Transverse colon (tissue), 4 donors: ENCODE results near the gene SLC35B2. TPM values are rescaled to one million over a fixed set of nuclear protein-coding genes. Genes with fewer than 3 reads are reported as not detected.
A peak's percentile ranks its signal among the peaks of the same experiment; 100 is the strongest.

ENCODE experiments used
- DNase-seq: peaks from one replicate; pipeline ENCODE4 v3.0.0-alpha.2; 2019
- H3K27ac ChIP-seq, 4 donors: fragments of 200-600 bp; sonication (generic); 2 replicates each; pipeline ENCODE4 v1.5.1; 2016 to 2018; ENCODE audit warnings: inconsistent platforms in 4 of 4
- H3K27me3 ChIP-seq: fragments of 200-600 bp; sonication (generic); 2 replicates; pipeline ENCODE4 v1.5.1; 2017; ENCODE audit warnings: inconsistent platforms
- H3K36me3 ChIP-seq, 4 donors: fragments of 200-600 bp; sonication (generic); 2 replicates each; pipeline ENCODE4 v1.5.1; 2017 to 2019; ENCODE audit warnings: inconsistent platforms in 4 of 4
- H3K4me1 ChIP-seq, 4 donors: fragments of 200-600 bp; sonication (generic); 2 replicates each; pipeline ENCODE4 v1.5.1; 2017 to 2020; ENCODE audit warnings: inconsistent platforms in 4 of 4
- H3K4me3 ChIP-seq, 4 donors: fragments of 200-600 bp; sonication (generic); 1 replicate in 1 of 4; 2 replicates in 3 of 4; pipeline versions ENCODE4 v1.5.1 to v1.6.1; 2017 to 2019; ENCODE audit warnings: inconsistent platforms in 4 of 4
- H3K9me3 ChIP-seq, 2 donors: fragments of 200-600 bp; sonication (generic); 2 replicates each; pipeline ENCODE4 v1.5.1; 2017 to 2019; ENCODE audit warnings: inconsistent platforms in 2 of 2
- CTCF ChIP-seq, 5 experiments: fragments of 200-600 bp in 3 of 5; fragments of 450-650 bp in 2 of 5; sonication (generic) in 3 of 5; IDR thresholded peaks; 1 replicate in 2 of 5; 2 replicates in 3 of 5; pipeline ENCODE4 v1.5.1; 2016 to 2017; ENCODE audit warnings: antibody characterized with exemption in 5 of 5, inconsistent platforms in 3 of 5, mild to moderate bottlenecking in 2 of 5, moderate library complexity in 1 of 5
- EP300 ChIP-seq: sonication (generic); formaldehyde crosslinking; IDR thresholded peaks from one replicate; pipeline ENCODE4 v1.6.1; 2017; ENCODE audit warnings: antibody characterized with exemption, low read depth
- POLR2A ChIP-seq: fragments of 450-650 bp; IDR thresholded peaks from one replicate; pipeline ENCODE4 v1.6.1; 2016; ENCODE audit warnings: antibody characterized with exemption, mild to moderate bottlenecking, moderate library complexity
- POLR2AphosphoS5 ChIP-seq, 3 donors: sonication (generic); formaldehyde crosslinking; IDR thresholded peaks; one replicate each; pipeline ENCODE4 v1.6.1; 2016; ENCODE audit warnings: antibody characterized with exemption in 3 of 3
- WGBS, 2 donors: methylation state at CpG; one replicate each; pipeline ENCODE4 v1.1.5; 2018; ENCODE audit warnings: low coverage in 1 of 2; 5-methylcytosine and 5-hydroxymethylcytosine counted together
- in situ Hi-C, 4 donors: fragments of 200-750 bp; cut with MboI; loops; one replicate each; pipeline versions ENCODE4 v1.15.0 to v1.15.1; 2017; ENCODE audit warnings: low sequenced_read_pairs in 3 of 4, low pct_ligation_motif_present in 1 of 4, low pct_unique_long_range_greater_than_20kb in 1 of 4
- intact Hi-C: fragments of 100-400 bp; cut with DNase I; formaldehyde crosslinking; loops from one replicate; pipeline ENCODE4 v1.15.1; 2023; ENCODE audit warnings: low total_unique reads
- total RNA-seq, 4 donors: library from RNA; depleted of rRNA; stranded (reverse); fragments of >200 nt; gene quantifications; one replicate each; pipeline ENCODE4 v1.1.0, GENCODE V29; 2016

The SLC35B2 gene
- total RNA-seq, 4 donors from 2014 or later: 9.0 to 36.4 (median 22.5) TPM

GRCh38 chr6:44222486-44223318 is 34.6 kb downstream of the SLC35B2 start:
- intact Hi-C loops: no loop called here
- H3K4me1 ChIP-seq: peaks cover 40 to 93% (median 71%) of the 10 kb centered on the region in 4 donors
- H3K36me3 ChIP-seq: no peaks in the 10 kb centered on the region
- TF ChIP-seq POLR2AphosphoS5 (IDR thresholded peaks at IDR 0.05) (no peak), POLR2A (no peak), CTCF (IDR thresholded peaks at IDR 0.05) (no peak), EP300 (no peak)
- in situ Hi-C loops: no loop called here
- H3K27me3 ChIP-seq: peaks cover 4% of the 10 kb centered on the region
- WGBS, 2 donors: 7 to 19% methylated on average over 16 to 26 of the region's 26 CpGs
- H3K9me3 ChIP-seq: no peaks in the 10 kb centered on the region
- peak overlapping the region; percentile 85 to 94 (median 86) for H3K27ac ChIP-seq
- peak overlapping the region; percentile 19 to 79 (median 56) for H3K4me3 ChIP-seq
- no peak for DNase-seq

GRCh38 chr6:44221961-44222335 is 35.4 kb downstream of the SLC35B2 start:
- H3K4me3 ChIP-seq: peak overlapping the region in 1 of 4 donors; percentile 79

GRCh38 chr6:44221291-44221960 is 35.9 kb downstream of the SLC35B2 start:
- peaks cover 43 to 92% (median 74%) of the 10 kb centered on the region in 4 donors for H3K4me1 ChIP-seq
- no peaks in the 10 kb centered on the region for H3K36me3 ChIP-seq
- in situ Hi-C loops (no loop called here), intact Hi-C loops (loop anchor here (2.0 kb wide), 1 partner anchor 13 kb away; no protein-coding TSS in a partner anchor)
- peak overlapping the region in 1 of 4 donors; percentile 79 for H3K4me3 ChIP-seq
- H3K9me3 ChIP-seq: no peaks in the 10 kb centered on the region
- H3K27ac ChIP-seq: peak overlapping the region; percentile 85 to 94 (median 86)
- DNase-seq: peak; percentile 96
- peaks cover 4% of the 10 kb centered on the region for H3K27me3 ChIP-seq
- 7% methylated on average over 4 of the region's 4 CpGs; no CpG with 5 or more reads in 1 of the 2 donors for WGBS, 2 donors
- peak; percentile 45 to 83 (median 54) for TF ChIP-seq POLR2AphosphoS5 (IDR thresholded peaks at IDR 0.05)
- peak; percentile 76 to 92 (median 84) for TF ChIP-seq CTCF (IDR thresholded peaks at IDR 0.05)
- TF ChIP-seq EP300: no peak

More at GRCh38 chr6:44221961-44222335, 35.4 kb downstream of the SLC35B2 start:
- no peak for DNase-seq
- intact Hi-C loops (loop anchor here (2.0 kb wide), 1 partner anchor 13 kb away; no protein-coding TSS in a partner anchor), in situ Hi-C loops (no loop called here)
- H3K36me3 ChIP-seq: no peaks in the 10 kb centered on the region
- no peaks in the 10 kb centered on the region for H3K9me3 ChIP-seq
- WGBS, 2 donors: 35% methylated on average over 2 of the region's 2 CpGs; no CpG with 5 or more reads in 1 of the 2 donors
- TF ChIP-seq POLR2A: no peak
- no peak for TF ChIP-seq POLR2AphosphoS5 (IDR thresholded peaks at IDR 0.05)
- TF ChIP-seq CTCF (IDR thresholded peaks at IDR 0.05): no peak
- TF ChIP-seq EP300: no peak
- H3K4me1 ChIP-seq: peaks cover 43 to 93% (median 73%) of the 10 kb centered on the region in 4 donors
- peaks cover 4% of the 10 kb centered on the region for H3K27me3 ChIP-seq
- peak overlapping the region; percentile 85 to 94 (median 86) for H3K27ac ChIP-seq

GRCh38 chr6:44220913-44221290 is 36.4 kb downstream of the SLC35B2 start:
- peaks cover 38 to 91% (median 71%) of the 10 kb centered on the region in 4 donors for H3K4me1 ChIP-seq
- intact Hi-C loops: loop anchor here (2.0 kb wide), 1 partner anchor 14 kb away; no protein-coding TSS in a partner anchor
- H3K4me3 ChIP-seq: no peak overlapping the region
- DNase-seq: no peak
- peak overlapping the region; percentile 85 to 94 (median 86) for H3K27ac ChIP-seq
- in situ Hi-C loops: no loop called here
- no peaks in the 10 kb centered on the region for H3K36me3 ChIP-seq
- peaks cover 4% of the 10 kb centered on the region for H3K27me3 ChIP-seq
- WGBS, 2 donors: 90 to 100% methylated on average over 3 to 4 of the region's 4 CpGs
- TF ChIP-seq EP300 (no peak), CTCF (IDR thresholded peaks at IDR 0.05) (no peak), POLR2A (no peak), POLR2AphosphoS5 (IDR thresholded peaks at IDR 0.05) (no peak)
- no peaks in the 10 kb centered on the region for H3K9me3 ChIP-seq
